HG03575 (cell line): Measurements from ENCODE around the gene MRC2.
"Not testable (repeated sequence)": the region's sequence is repeated elsewhere in the genome, so short reads cannot be mapped to it uniquely, and the experiment has no call there.

ENCODE experiments used
- ATAC-seq: cut with Tn5 transposase; IDR thresholded peaks from one replicate; pipeline ENCODE4 v1.9.1; 2021; ENCODE audit not compliant: unreplicated experiment, insufficient number of reproducible peaks, low FRiP score; ENCODE audit errors: extremely low read depth

Gene MRC2

GRCh38 chr17:62627219-62627903 lies at the start of gene MRC2:
Gene MRC2, plus strand, starts transcription at chr17:62627670. Its CDS starts 133 bp downstream, at chr17:62627803.
- ATAC-seq: no peak

GRCh38 chr17:62578757-62579487 lies 48.5 kb upstream of the MRC2 start:
- ATAC-seq: no peak

GRCh38 chr17:62580947-62581346 lies 46.5 kb upstream of the MRC2 start:
- no peak for ATAC-seq

- no peak for ATAC-seq
These were observed 45.7 kb upstream of the MRC2 start for GRCh38 chr17:62581764-62582163.

GRCh38 chr17:62587554-62587953 lies 39.9 kb upstream of the MRC2 start:
- ATAC-seq: no peak

- no peak for ATAC-seq
These were observed 39.4 kb upstream of the MRC2 start for GRCh38 chr17:62588109-62588508.

- no peak for ATAC-seq
These were observed 36.1 kb upstream of the MRC2 start for GRCh38 chr17:62591333-62591732.

GRCh38 chr17:62591822-62592221 lies 35.6 kb upstream of the MRC2 start:
- ATAC-seq: not testable (repeated sequence)

- ATAC-seq: no peak
These were observed 35.0 kb upstream of the MRC2 start for GRCh38 chr17:62592341-62593099.

- no peak for ATAC-seq
These were observed 32.0 kb upstream of the MRC2 start for GRCh38 chr17:62595484-62595883.

GRCh38 chr17:62596662-62597061 lies 30.8 kb upstream of the MRC2 start:
- no peak for ATAC-seq

- no peak for ATAC-seq
These were observed 30.3 kb upstream of the MRC2 start for GRCh38 chr17:62597150-62597549.

GRCh38 chr17:62597920-62598319 lies 29.6 kb upstream of the MRC2 start:
- ATAC-seq: no peak

GRCh38 chr17:62599964-62600657 lies 27.4 kb upstream of the MRC2 start:
- ATAC-seq: no peak

- ATAC-seq: no peak
These were observed 26.7 kb upstream of the MRC2 start for GRCh38 chr17:62600805-62601204.

- no peak for ATAC-seq
These were observed 26.0 kb upstream of the MRC2 start for GRCh38 chr17:62601471-62601870.

GRCh38 chr17:62603783-62604182 lies 23.7 kb upstream of the MRC2 start:
- ATAC-seq: not testable (repeated sequence)

GRCh38 chr17:62605588-62605987 lies 21.9 kb upstream of the MRC2 start:
- ATAC-seq: no peak

- ATAC-seq: peak; percentile 79
These were observed 16.2 kb upstream of the MRC2 start for GRCh38 chr17:62611292-62611691.
